GM12878 (cell line): ENCODE data around the gene ANAPC10. TPM values are rescaled to one million over a fixed set of nuclear protein-coding genes. Genes with fewer than 3 reads are reported as not detected.

Source experiments
- ATAC-seq: fragments of 200-7000 bp; cut with Tn5 transposase; 3 replicates; pipeline ENCODE4 v1.9.1; 2020; ENCODE audit warnings: mild to moderate bottlenecking, moderate library complexity
- BruUV-seq: library from RNA; stranded (reverse); fragments of 400-500 nt; replicated peaks from 2 replicates; lab custom pipeline; 2021; lab: Mats Ljungman, UMichigan
- CTCF ChIA-PET: fragments of 300-600 bp; sonication (Branson Sonifier 250); formaldehyde crosslinking; extraction: SDS; loops from one replicate; lab custom pipeline; 2021; ENCODE audit warnings: inconsistent platforms; lab: Yijun Ruan, JAX
- POLR2A ChIA-PET: fragments of 350-600 bp; formaldehyde crosslinking; extraction: SDS; loops from one replicate; lab custom pipeline; 2021; ENCODE audit warnings: inconsistent platforms; lab: Charles Lee
- RAD21 ChIA-PET: fragments of 300-600 bp; sonication (Branson Sonifier 250); formaldehyde crosslinking; loops from one replicate; lab custom pipeline; 2023; ENCODE audit warnings: antibody characterized with exemption; ENCODE audit not compliant: unreplicated experiment; lab: Charles Lee
- SMC1A ChIA-PET: fragments of 300-600 bp; sonication (Branson Sonifier 250); formaldehyde crosslinking; loops from one replicate; lab custom pipeline; 2023; ENCODE audit not compliant: unreplicated experiment, uncharacterized antibody; lab: Charles Lee
- DNase-seq: peaks from one replicate; pipeline ENCODE4 v3.0.0-alpha.2; 2011; ENCODE audit warnings: low read depth, low spot score
- FAIRE-seq: peaks from 3 replicates; lab custom pipeline; 2011; peaks lifted over from hg19 to GRCh38; lab: Jason Lieb, UNC
- H2AFZ ChIP-seq: 2 replicates; pipeline ENCODE4 v1.6.0; 2011; ENCODE audit warnings: low read depth, low read length, control low read depth; ENCODE audit not compliant: control insufficient read depth
- H3K27ac ChIP-seq: 2 replicates; pipeline ENCODE4 v1.5.1; 2011; ENCODE audit warnings: control low read depth; ENCODE audit not compliant: control insufficient read depth, insufficient read depth
- H3K27me3 ChIP-seq, 2 experiments: replicated peaks in 1 of 2; 2 replicates each; pipeline versions ENCODE4 v1.6.0 to v1.6.1; 2011; ENCODE audit warnings: low read length in 1 of 2; ENCODE audit not compliant: control insufficient read depth in 2 of 2, insufficient read depth in 2 of 2
- H3K36me3 ChIP-seq, 2 experiments: 2 replicates each; pipeline ENCODE4 v1.5.1; 2011; ENCODE audit warnings: low read length in 1 of 2; ENCODE audit not compliant: control insufficient read depth in 2 of 2, insufficient read depth in 2 of 2
- H3K4me1 ChIP-seq: 2 replicates; pipeline ENCODE4 v1.6.1; 2011; ENCODE audit warnings: mild to moderate bottlenecking, low read length, moderate library complexity, mixed read lengths; ENCODE audit not compliant: control insufficient read depth, insufficient read depth
- H3K4me2 ChIP-seq: 2 replicates; pipeline ENCODE4 v1.6.0; 2011; ENCODE audit warnings: control low read depth; ENCODE audit not compliant: control insufficient read depth, insufficient read depth
- H3K4me3 ChIP-seq: fragments of 200-600 bp; sonication (generic); 2 replicates; pipeline ENCODE4 v1.5.1; 2016
- H3K79me2 ChIP-seq: 2 replicates; pipeline ENCODE4 v1.6.0; 2011; ENCODE audit warnings: low read length; ENCODE audit not compliant: control insufficient read depth, insufficient read depth
- H3K9ac ChIP-seq: 2 replicates; pipeline ENCODE4 v1.8.0; 2011; ENCODE audit warnings: low read length, control low read depth, mixed read lengths; ENCODE audit not compliant: control insufficient read depth, insufficient read depth
- H3K9me3 ChIP-seq: replicated peaks from 3 replicates; pipeline ENCODE4 v1.5.1; 2011; ENCODE audit warnings: mild to moderate bottlenecking, low read length; ENCODE audit not compliant: control insufficient read depth, insufficient read depth
- H4K20me1 ChIP-seq: 2 replicates; pipeline ENCODE4 v1.6.0; 2011; ENCODE audit not compliant: control insufficient read depth, insufficient read depth
- E2F8 ChIP-seq: fragments of 450-650 bp; IDR thresholded peaks from 2 replicates; pipeline ENCODE4 v1.6.1; 2018; ENCODE audit warnings: mild to moderate bottlenecking, low read depth, moderate library complexity; ENCODE audit not compliant: partially characterized antibody
- HDGF ChIP-seq: fragments of 450-650 bp; IDR thresholded peaks from 2 replicates; pipeline ENCODE4 v1.6.1; 2016; ENCODE audit warnings: antibody characterized with exemption
- HSF1 ChIP-seq: fragments of 150-350 bp; IDR thresholded peaks from 2 replicates; pipeline ENCODE4 v1.6.1; 2014; ENCODE audit warnings: mild to moderate bottlenecking, low read depth, low read length
- MYC ChIP-seq: IDR thresholded peaks from 2 replicates; pipeline ENCODE4 v1.6.1; 2011; ENCODE audit warnings: mild to moderate bottlenecking, low read length, moderate library complexity, inconsistent platforms; ENCODE audit not compliant: insufficient read depth, insufficient replicate concordance, insufficient read length, severe bottlenecking
- NFIC ChIP-seq: IDR thresholded peaks from 2 replicates; pipeline ENCODE4 v1.6.1; 2012; ENCODE audit warnings: low read depth, mild to moderate bottlenecking, inconsistent platforms, low read length, moderate library complexity
- NKRF ChIP-seq: fragments of 450-650 bp; conservative IDR thresholded peaks from 2 replicates; pipeline ENCODE4 v1.6.1; 2017; ENCODE audit warnings: mild to moderate bottlenecking, moderate library complexity
- PAX8 ChIP-seq: fragments of 450-650 bp; IDR thresholded peaks from 2 replicates; pipeline ENCODE4 v1.6.1; 2017; ENCODE audit warnings: mild to moderate bottlenecking, moderate library complexity
- POU2F2 ChIP-seq: IDR thresholded peaks from 3 replicates; pipeline ENCODE4 v1.6.1; 2011; ENCODE audit warnings: low read depth, mild to moderate bottlenecking, low read length, borderline replicate concordance
- RBBP5 ChIP-seq: fragments of 200-600 bp; sonication (generic); conservative IDR thresholded peaks from 2 replicates; pipeline ENCODE4 v1.6.1; 2016
- TARDBP ChIP-seq: IDR thresholded peaks from 2 replicates; pipeline ENCODE4 v1.6.1; 2016; ENCODE audit warnings: borderline replicate concordance
- TCF7 ChIP-seq: IDR thresholded peaks from 2 replicates; pipeline ENCODE4 v1.6.1; 2014; ENCODE audit warnings: antibody characterized with exemption, borderline replicate concordance
- ZSCAN29 ChIP-seq: fragments of 450-650 bp; IDR thresholded peaks from 2 replicates; pipeline ENCODE4 v1.6.1; 2017; ENCODE audit warnings: mild to moderate bottlenecking, moderate library complexity
- WGBS: methylation state at CpG from one replicate; pipeline ENCODE4 v1.1.6; 2016; ENCODE audit warnings: low lambda C conversion rate; ENCODE audit not compliant: insufficient replicate concordance, insufficient coverage; ENCODE audit errors: missing lambda C conversion rate; 5-methylcytosine and 5-hydroxymethylcytosine counted together
- in situ Hi-C: fragments of 300-500 bp; cut with MboI; formaldehyde crosslinking; loops from 9 replicates; pipeline ENCODE4 v1.14.3; 2018; ENCODE audit warnings: mixed read lengths
- intact Hi-C: fragments of 100-400 bp; cut with micrococcal nuclease; formaldehyde crosslinking; loops from one replicate; pipeline ENCODE4 v1.14.2; 2022; ENCODE audit not compliant: unreplicated experiment
- polyA plus RNA-seq, 11 experiments: library from polyadenylated mRNA; depleted of rRNA in 4 of 11; unstranded in 6 of 11; stranded (reverse) in 5 of 11; fragments of >200 nt; fragmentation: Nextera tagmentation in 4 of 11; fragmentation: Illumina TruSeq in 1 of 11; extraction: Ambion mirVana in 4 of 11; extraction: Trizol in 1 of 11; gene quantifications; 1 replicate in 1 of 11; 2 replicates in 10 of 11; pipeline versions ENCODE4 v1.2.1 to v1.2.3, GENCODE V29; 2011 to 2016; ENCODE audit warnings: inconsistent platforms in 2 of 11, missing spikeins in 2 of 11, low read depth in 1 of 11
- total RNA-seq, 4 experiments: library from RNA; depleted of rRNA in 3 of 4; stranded (reverse); fragments of >200 nt in 3 of 4; fragmentation: Illumina TruSeq in 1 of 4; extraction: Trizol in 1 of 4; gene quantifications; 2 replicates each; pipeline versions ENCODE4 v1.2.1 to v1.2.3, GENCODE V29; 2013 to 2021

Gene ANAPC10
- total and polyA plus RNA-seq, 10 of the 15 experiments (the other 5 are each of a cell fraction or from before 2014, with no cell fraction given): 23.8 to 73.7 (median 48.5) TPM

GRCh38 chr4:145108128-145108527 lies 10.1 kb upstream of the ANAPC10 start:
- Histone ChIP-seq H3K27ac (no peak overlapping the region), H3K9me3 (no peaks in the 10 kb centered on the region), H3K4me2 (no peak overlapping the region), H3K9ac (no peak overlapping the region), H3K36me3 (peaks cover 2 to 15% of the 10 kb centered on the region in 2 experiments; a peak in 3 of 4 replicates), H3K4me3 (no peak overlapping the region), H3K27me3 (no peaks in the 10 kb centered on the region), H3K79me2 (peaks cover 21% of the 10 kb centered on the region), H4K20me1 (no peaks in the 10 kb centered on the region), H3K4me1 (no peaks in the 10 kb centered on the region), H2AFZ (no peak overlapping the region)
- intact Hi-C loops (no loop called here), in situ Hi-C loops (loop anchor here (25.0 kb wide), 1 partner anchor 1571 kb away; no protein-coding TSS in a partner anchor)
- ATAC-seq (peak; percentile 71), DNase-seq (no peak), FAIRE-seq (no peak)
- ChIA-PET POLR2A (no interaction called here), RAD21 (no interaction called here), SMC1A (interaction anchor here (0.8 kb wide), 1 partner anchor 47 kb away, joined by 3 read pairs; no protein-coding TSS in a partner anchor), CTCF (interaction anchor here (0.5 kb wide), 1 partner anchor 127 kb away, joined by 3 read pairs; no protein-coding TSS in a partner anchor)
- no TSS peak for BruUV-seq
- TF ChIP-seq RBBP5 (no peak), POU2F2 (no peak), PAX8 (no peak)

GRCh38 chr4:145107126-145107525 lies 9.1 kb upstream of the ANAPC10 start:
- ChIA-PET RAD21 (no interaction called here), CTCF (interaction anchor here (1.6 kb wide), 1 partner anchor 13 kb away, joined by 5 read pairs; no protein-coding TSS in a partner anchor), SMC1A (interaction anchor here (1.3 kb wide), 1 partner anchor 9 kb away, joined by 3 read pairs; the partner anchor contains the start of genes ABCE1 and ANAPC10), POLR2A (no interaction called here)
- no peak for ATAC-seq
- in situ Hi-C loops: loop anchor here (25.0 kb wide), 1 partner anchor 1570 kb away; no protein-coding TSS in a partner anchor
- Histone ChIP-seq H3K36me3 (peaks cover 0 to 12% of the 10 kb centered on the region in 2 experiments; a peak in 1 of 4 replicates), H3K9ac (no peak overlapping the region), H3K27ac (no peak overlapping the region), H3K4me1 (no peaks in the 10 kb centered on the region), H3K79me2 (peaks cover 31% of the 10 kb centered on the region), H3K27me3 (no peaks in the 10 kb centered on the region), H4K20me1 (no peaks in the 10 kb centered on the region), H3K4me3 (no peak overlapping the region), H3K4me2 (no peak overlapping the region), H3K9me3 (no peaks in the 10 kb centered on the region), H2AFZ (no peak overlapping the region)
- intact Hi-C loops: no loop called here
- DNase-seq: no peak
- 50% methylated on average over 2 of the region's 2 CpGs for WGBS
- no TSS peak for BruUV-seq
- no peak for FAIRE-seq
- TF ChIP-seq NKRF: no peak
- no peak for TF ChIP-seq HSF1
- no peak for TF ChIP-seq NFIC
- TF ChIP-seq HDGF: no peak
- TF ChIP-seq E2F8: no peak
- TF ChIP-seq TCF7: no peak
- TF ChIP-seq TARDBP: no peak
- TF ChIP-seq ZSCAN29: no peak
- no peak for TF ChIP-seq MYC
